Renal pelvis (tissue), 4 donors: Measurements from ENCODE around the gene LINGO3. TPM values are rescaled to one million over a fixed set of nuclear protein-coding genes. Genes with fewer than 3 reads are reported as not detected.

Experiments used
- DNase-seq: peaks from one replicate; pipeline ENCODE4 v3.0.0-alpha.2; 2013
- polyA plus RNA-seq, 3 donors: library from polyadenylated mRNA; unstranded; fragments of 120-200 nt; gene quantifications; one replicate each; pipeline ENCODE4 v1.2.1, GENCODE V29; 2013; ENCODE audit not compliant: insufficient read length in 3 of 3

LINGO3 gene
- polyA plus RNA-seq, 3 donors: 0.09 TPM; not detected in 2

DNA sequence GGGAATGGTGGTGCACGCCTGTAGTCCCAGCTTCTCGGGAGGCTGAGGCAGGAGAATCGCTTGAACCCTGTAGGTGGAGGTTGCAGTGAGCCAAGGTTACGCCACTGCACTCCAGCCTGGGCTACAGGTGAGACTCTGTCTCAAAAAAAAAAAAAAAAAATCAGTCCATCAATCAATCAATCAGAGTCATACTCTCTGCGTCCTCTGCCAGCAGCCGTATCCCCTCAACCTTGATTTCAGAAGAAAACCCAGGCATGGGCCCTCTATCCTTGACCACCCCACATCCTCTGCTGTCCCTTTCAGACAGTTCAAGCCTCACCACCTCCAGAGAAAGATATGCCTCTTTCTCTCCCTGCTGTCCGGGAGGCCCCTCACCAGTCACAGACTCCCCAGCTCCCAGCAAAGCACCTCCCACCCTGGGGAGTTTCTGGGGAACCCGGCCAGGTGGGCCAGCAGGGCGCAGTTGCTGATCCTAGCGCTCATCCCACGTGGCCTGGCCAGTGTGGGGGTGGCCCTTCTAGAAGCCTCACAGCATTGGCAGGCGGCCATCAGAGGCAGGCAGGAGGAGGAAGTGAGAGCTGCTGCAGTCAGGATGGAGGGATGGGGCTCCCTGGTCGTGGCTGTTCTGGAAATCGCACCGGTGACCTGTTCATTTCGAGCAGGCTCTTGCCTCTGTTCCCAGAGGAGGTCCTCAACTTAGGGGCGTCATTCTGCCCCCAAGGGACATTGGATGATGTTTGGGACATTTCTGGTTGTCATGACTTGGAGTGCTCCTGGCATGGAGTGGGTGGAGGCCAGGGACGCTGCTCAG lies 41.6 kb downstream of the LINGO3 start:
- no peak for DNase-seq

DNA sequence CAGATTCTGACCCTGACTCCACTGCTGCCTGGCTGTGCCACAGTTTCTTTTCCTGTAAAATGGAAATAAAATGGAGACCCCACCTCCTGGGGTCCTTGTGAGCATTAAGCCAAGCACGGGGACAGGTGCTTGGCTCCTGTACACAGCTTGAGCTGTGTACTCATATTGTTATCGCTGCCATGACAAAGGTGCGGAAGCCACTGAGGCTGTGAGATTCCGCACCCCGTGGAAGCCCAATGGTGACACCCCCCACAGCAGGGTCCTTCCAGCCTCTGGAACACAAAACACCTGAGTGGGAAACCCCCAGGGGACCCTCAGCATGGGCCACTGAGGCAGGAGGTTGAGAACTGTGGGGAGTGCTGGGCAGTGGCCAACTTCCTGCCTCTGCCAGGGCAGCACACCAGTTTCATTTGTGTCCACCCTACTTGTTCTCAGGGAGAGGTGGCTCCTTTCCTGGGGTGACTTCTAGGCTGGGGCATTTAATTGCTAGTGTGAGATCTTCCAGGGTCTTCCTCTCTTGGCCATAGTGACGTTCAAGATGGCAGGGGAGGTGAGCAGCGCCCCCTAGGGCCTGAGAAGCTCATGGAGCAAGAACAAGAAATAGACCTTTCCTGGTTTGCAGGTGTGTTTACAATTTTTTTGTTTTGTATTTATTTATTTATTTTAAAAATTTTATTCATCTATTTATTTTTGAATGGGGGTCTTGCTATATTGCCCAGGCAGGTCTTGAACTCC lies 46.3 kb downstream of the LINGO3 start:
- no peak for DNase-seq

DNA sequence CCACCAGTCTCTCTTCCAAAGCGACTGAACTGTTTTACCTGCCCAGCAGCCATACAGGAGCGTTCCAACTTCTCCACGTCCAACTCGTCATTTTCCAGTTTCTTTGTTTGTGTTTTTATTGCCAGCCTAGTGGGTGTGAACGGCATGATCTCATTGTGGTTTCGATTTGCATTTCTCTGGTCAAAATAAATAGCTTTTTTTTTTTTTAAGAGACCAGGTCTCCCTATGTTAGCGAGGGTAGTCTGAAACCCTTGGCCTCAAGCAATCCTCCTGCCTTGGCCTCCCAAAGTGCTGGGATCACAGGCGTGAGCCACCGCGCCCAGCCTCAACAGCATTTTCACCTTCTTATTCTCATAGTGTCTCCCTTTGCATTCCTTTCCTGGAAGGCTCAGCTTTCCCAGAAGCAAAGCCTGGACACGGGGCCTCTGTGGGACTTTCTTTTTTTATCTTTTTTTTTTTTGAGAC lies 47.6 kb downstream of the LINGO3 start:
- no peak for DNase-seq

DNA sequence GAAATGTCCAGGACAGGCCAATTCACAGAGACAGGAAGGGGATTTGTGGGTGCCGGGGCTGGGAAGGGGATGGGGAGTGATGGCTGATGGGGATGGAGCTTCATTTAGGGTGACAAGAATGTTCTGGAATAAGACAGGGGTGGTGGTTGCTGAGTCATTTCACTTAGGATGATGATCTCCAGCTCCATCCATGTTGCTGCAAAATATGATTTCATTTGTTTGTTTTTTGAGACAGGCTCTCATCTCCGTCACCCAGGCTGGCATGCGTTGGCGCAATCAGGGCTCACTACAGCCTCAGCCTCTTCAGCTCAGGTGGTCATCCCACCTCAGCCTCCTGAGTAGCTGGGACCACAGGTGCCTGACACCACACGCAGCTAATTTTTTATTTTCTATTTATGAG lies 48.6 kb downstream of the LINGO3 start:
- DNase-seq: no peak

Other genes with a start within 250 kb of the LINGO3 start
- gene MOB3A, start 211.8 kb downstream of the LINGO3 start, polyA plus RNA-seq: 10 to 100 TPM; 25.1 to 29.1 (median 26.6) TPM
- gene IZUMO4, start 211.2 kb downstream of the LINGO3 start, polyA plus RNA-seq: 1 to 10 TPM; 6.4 to 8.9 (median 7.5) TPM
- 100 to 1,000 TPM; 116 to 131 (median 130) TPM for gene AP3D1, start 156.6 kb downstream of the LINGO3 start, polyA plus RNA-seq
- gene DOT1L, start 144.2 kb downstream of the LINGO3 start, polyA plus RNA-seq: 10 to 100 TPM; 27.4 to 38.3 (median 36.8) TPM
- gene PLEKHJ1, start 71.8 kb downstream of the LINGO3 start, polyA plus RNA-seq: 10 to 100 TPM; 73.7 to 92.1 (median 85.6) TPM
- gene SF3A2, start 71.3 kb downstream of the LINGO3 start, polyA plus RNA-seq: 10 to 100 TPM; 78.4 to 99.8 (median 85.6) TPM
- 1 to 10 TPM in 2 of 3 donors, under 1 TPM in 1; 0.43 to 3.5 (median 3.2) TPM for gene AMH, start 58.8 kb downstream of the LINGO3 start, polyA plus RNA-seq
- under 1 TPM; 0.52 to 0.68 (median 0.67) TPM for gene JSRP1, start 51.7 kb downstream of the LINGO3 start, polyA plus RNA-seq
- under 1 TPM; 0.04 to 0.12 (median 0.09) TPM for gene PEAK3, start 26.0 kb downstream of the LINGO3 start, polyA plus RNA-seq
- gene LSM7, start 20.4 kb upstream of the LINGO3 start, polyA plus RNA-seq: 100 to 1,000 TPM; 107 to 121 (median 114) TPM
- 100 to 1,000 TPM in 2 of 3 donors, 10 to 100 TPM in 1; 78.5 to 136 (median 105) TPM for gene SPPL2B, start 20.5 kb upstream of the LINGO3 start, polyA plus RNA-seq
- 1 to 10 TPM in 2 of 3 donors, under 1 TPM in 1; 0.27 to 1.3 (median 1.1) TPM for gene TMPRSS9, start 52.1 kb upstream of the LINGO3 start, polyA plus RNA-seq
- 100 to 1,000 TPM in 2 of 3 donors, 10 to 100 TPM in 1; 93.3 to 117 (median 107) TPM for gene TIMM13, start 119.4 kb upstream of the LINGO3 start, polyA plus RNA-seq
- gene LMNB2, start 148.8 kb upstream of the LINGO3 start, polyA plus RNA-seq: 10 to 100 TPM; 63.8 to 97.0 (median 83.4) TPM
- gene GADD45B, start 168.0 kb upstream of the LINGO3 start, polyA plus RNA-seq: 10 to 100 TPM in 2 of 3 donors, 1 to 10 TPM in 1; 9.9 to 10.5 (median 10.1) TPM